Testis (tissue), 3 donors: ENCODE measurements around the gene SERPINB8. TPM values are rescaled to one million over a fixed set of nuclear protein-coding genes. Genes with fewer than 3 reads are reported as not detected.
A peak's percentile ranks its signal among the peaks of the same experiment; 100 is the strongest.

ENCODE experiments used
- DNase-seq: peaks from one replicate; pipeline ENCODE4 v3.0.0-alpha.2; 2019
- H3K27ac ChIP-seq, 2 donors: fragments of 200-600 bp; sonication (generic); one replicate each; pipeline ENCODE4 v1.5.1; 2019
- H3K27me3 ChIP-seq: fragments of 200-600 bp; sonication (generic); one replicate; pipeline ENCODE4 v1.5.1; 2019
- H3K36me3 ChIP-seq: fragments of 200-600 bp; sonication (generic); one replicate; pipeline ENCODE4 v1.5.1; 2017; ENCODE audit warnings: low read depth; ENCODE audit errors: missing control alignments
- H3K4me1 ChIP-seq: fragments of 200-600 bp; sonication (generic); one replicate; pipeline ENCODE4 v1.5.1; 2019
- H3K4me3 ChIP-seq, 2 donors: fragments of 200-600 bp; sonication (generic); one replicate each; pipeline ENCODE4 v1.5.1; 2017 to 2019
- H3K9me3 ChIP-seq: fragments of 200-600 bp; sonication (generic); one replicate; pipeline ENCODE4 v1.5.1; 2017
- CTCF ChIP-seq, 3 experiments: fragments of 450-650 bp in 2 of 3; fragments of 200-600 bp in 1 of 3; sonication (generic) in 1 of 3; IDR thresholded peaks; one replicate each; pipeline ENCODE4 v1.5.1; 2016 to 2019; ENCODE audit warnings: antibody characterized with exemption in 3 of 3, mild to moderate bottlenecking in 2 of 3, moderate library complexity in 1 of 3
- POLR2A ChIP-seq: fragments of 450-650 bp; IDR thresholded peaks from one replicate; pipeline ENCODE4 v1.6.1; 2017; ENCODE audit warnings: antibody characterized with exemption, mild to moderate bottlenecking, moderate library complexity
- WGBS, 2 donors: methylation state at CpG; one replicate each; pipeline ENCODE4 v1.1.5; 2018; 5-methylcytosine and 5-hydroxymethylcytosine counted together
- intact Hi-C: fragments of 100-400 bp; cut with DNase I; formaldehyde crosslinking; loops from one replicate; pipeline ENCODE4 v1.15.1; 2023; ENCODE audit warnings: low total_unique reads
- polyA plus RNA-seq: library from polyadenylated mRNA; stranded (reverse); fragments of 350-450 nt; fragmentation: Illumina TruSeq; extraction: RNeasy Lipid Tissue Mini Kit (QIAGEN cat#74804); gene quantifications from one replicate; pipeline ENCODE4 v1.2.3, GENCODE V29; 2014; ENCODE audit warnings: low read depth, low replicate concordance; ENCODE audit not compliant: insufficient read depth
- total RNA-seq, 2 donors: library from RNA; depleted of rRNA; stranded (reverse); fragments of >200 nt; gene quantifications; one replicate each; pipeline ENCODE4 v1.2.3, GENCODE V29; 2016

SERPINB8 gene
- total and polyA plus RNA-seq, 3 donors from 2014 or later: 4.9 to 7.2 (median 5.0) TPM

DNA sequence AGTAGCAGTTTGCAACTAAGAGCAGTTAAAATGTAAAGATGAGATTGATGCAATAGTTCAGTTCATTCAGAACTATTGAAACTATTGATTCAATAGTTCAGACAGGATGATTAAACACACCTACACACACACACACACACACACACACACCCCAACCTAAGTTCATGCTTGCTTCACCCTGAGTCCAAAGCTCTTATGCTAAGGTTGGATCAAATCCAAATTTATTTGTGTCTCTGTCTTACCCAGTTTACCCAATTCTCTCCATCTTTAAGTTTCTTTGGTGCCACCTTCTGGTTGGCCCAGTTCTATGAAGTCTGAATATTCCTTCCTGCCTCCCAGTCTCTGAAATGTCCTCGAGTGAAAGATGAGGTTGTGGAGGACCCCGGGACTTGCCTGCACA is 5.1 kb downstream of the SERPINB8 start:
- intact Hi-C loops: no loop called here
- peak; percentile 33 for DNase-seq
- WGBS, 2 donors: 24 to 73% methylated on average over 2 of the region's 2 CpGs

GRCh38 chr18:63975628-63976027 is 5.7 kb downstream of the SERPINB8 start:
- 72 to 79% methylated on average over 3 of the region's 3 CpGs for WGBS, 2 donors
- Histone ChIP-seq H3K27me3 (no peaks in the 10 kb centered on the region), H3K9me3 (no peaks in the 10 kb centered on the region), H3K27ac (no peak overlapping the region), H3K4me3 (no peak overlapping the region), H3K36me3 (no peaks in the 10 kb centered on the region), H3K4me1 (no peaks in the 10 kb centered on the region)
- TF ChIP-seq CTCF (IDR thresholded peaks at IDR 0.05): no peak
- no peak for TF ChIP-seq POLR2A
- no peak for DNase-seq
- intact Hi-C loops: no loop called here

More for the DNA sequence above, 5.1 kb downstream of the SERPINB8 start:
- no peaks in the 10 kb centered on the region for H3K27me3 ChIP-seq
- no peaks in the 10 kb centered on the region for H3K9me3 ChIP-seq
- no peaks in the 10 kb centered on the region for H3K36me3 ChIP-seq
- no peak overlapping the region for H3K4me3 ChIP-seq
- no peak for TF ChIP-seq CTCF (IDR thresholded peaks at IDR 0.05)
- no peak for TF ChIP-seq POLR2A
- H3K4me1 ChIP-seq: no peaks in the 10 kb centered on the region
- no peak overlapping the region for H3K27ac ChIP-seq

- TF ChIP-seq CTCF (IDR thresholded peaks at IDR 0.05): no peak
- TF ChIP-seq POLR2A: no peak
- Histone ChIP-seq H3K4me3 (no peak overlapping the region), H3K9me3 (no peaks in the 10 kb centered on the region), H3K27ac (no peak overlapping the region), H3K36me3 (no peaks in the 10 kb centered on the region), H3K27me3 (no peaks in the 10 kb centered on the region), H3K4me1 (no peaks in the 10 kb centered on the region)
- 97 to 98% methylated on average over 3 of the region's 3 CpGs for WGBS, 2 donors
- intact Hi-C loops: no loop called here
- DNase-seq: no peak
Observed at GRCh38 chr18:63977040-63977439, 7.2 kb downstream of the SERPINB8 start.

DNA sequence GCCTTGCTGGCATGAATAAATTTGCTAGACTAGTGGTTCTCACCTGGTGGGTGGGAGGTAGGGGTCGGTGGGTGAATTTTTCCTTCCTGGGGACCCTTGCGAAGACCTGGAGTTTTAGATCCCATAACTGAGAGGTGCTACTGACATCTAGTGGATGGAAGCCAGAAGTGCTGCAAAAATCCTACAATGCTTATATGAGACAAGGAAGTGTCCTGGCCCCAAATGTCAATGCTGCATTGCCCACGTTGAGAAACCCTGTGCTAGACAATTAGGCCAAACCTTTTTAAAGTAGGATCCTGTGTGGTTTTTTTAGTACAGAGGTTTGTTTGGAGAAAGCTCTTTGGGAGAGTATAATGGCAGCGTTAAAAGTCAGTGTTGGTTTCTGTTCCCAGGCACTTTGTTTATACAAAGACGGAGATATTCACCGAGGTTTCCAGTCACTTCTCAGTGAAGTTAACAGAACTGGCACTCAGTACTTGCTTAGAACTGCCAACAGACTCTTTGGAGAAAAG is 9.6 kb downstream of the SERPINB8 start:
- TF ChIP-seq CTCF (IDR thresholded peaks at IDR 0.05) (peak in 2 of 3 experiments; percentile 63 to 79), POLR2A (no peak)
- Histone ChIP-seq H3K36me3 (no peaks in the 10 kb centered on the region), H3K27me3 (no peaks in the 10 kb centered on the region), H3K27ac (no peak overlapping the region), H3K9me3 (no peaks in the 10 kb centered on the region), H3K4me3 (no peak overlapping the region), H3K4me1 (no peaks in the 10 kb centered on the region)
- 20 to 22% methylated on average over 6 of the region's 6 CpGs for WGBS, 2 donors
- peak; percentile 75 for DNase-seq
- intact Hi-C loops: no loop called here

- no peak for DNase-seq
- intact Hi-C loops: loop anchor here (1.0 kb wide), 1 partner anchor 19 kb away; no protein-coding TSS in a partner anchor
- no peak for TF ChIP-seq POLR2A
- no peak for TF ChIP-seq CTCF (IDR thresholded peaks at IDR 0.05)
- Histone ChIP-seq H3K27me3 (no peaks in the 10 kb centered on the region), H3K4me1 (no peaks in the 10 kb centered on the region), H3K9me3 (no peaks in the 10 kb centered on the region), H3K36me3 (no peaks in the 10 kb centered on the region), H3K27ac (no peak overlapping the region), H3K4me3 (no peak overlapping the region)
- 56 to 70% methylated on average over 7 of the region's 7 CpGs for WGBS, 2 donors
Observed at GRCh38 chr18:63980027-63980426, 10.1 kb downstream of the SERPINB8 start.
